Left hindlimb (tissue), 1 donor: ENCODE data around the gene PRR5L.
"Not testable (repeated sequence)": the region's sequence is repeated elsewhere in the genome, so short reads cannot be mapped to it uniquely, and the experiment has no call there.

Source experiments
- DNase-seq: peaks from one replicate; pipeline ENCODE4 v3.0.0-alpha.2; 2018

Gene PRR5L

DNA sequence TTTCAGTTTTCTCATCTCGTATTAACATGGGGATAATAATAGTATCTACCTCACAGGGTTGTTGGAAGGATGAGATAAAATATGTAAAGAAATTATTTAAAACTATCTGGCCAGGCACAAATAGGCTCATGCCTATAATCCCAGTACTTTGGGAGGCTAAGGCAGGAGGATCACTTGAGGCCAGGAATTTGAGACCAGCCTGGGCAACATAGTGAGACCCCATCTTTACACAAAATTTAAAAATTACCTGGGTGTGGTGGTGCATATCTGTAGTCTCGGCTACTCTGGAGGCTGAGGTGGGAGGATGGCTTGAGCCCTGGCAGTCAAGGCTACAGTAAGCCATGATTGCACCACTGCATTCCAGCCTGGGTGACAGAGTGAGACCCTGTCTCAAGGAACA lies 215.0 kb downstream of the PRR5L start:
- DNase-seq = not testable (repeated sequence)

DNA sequence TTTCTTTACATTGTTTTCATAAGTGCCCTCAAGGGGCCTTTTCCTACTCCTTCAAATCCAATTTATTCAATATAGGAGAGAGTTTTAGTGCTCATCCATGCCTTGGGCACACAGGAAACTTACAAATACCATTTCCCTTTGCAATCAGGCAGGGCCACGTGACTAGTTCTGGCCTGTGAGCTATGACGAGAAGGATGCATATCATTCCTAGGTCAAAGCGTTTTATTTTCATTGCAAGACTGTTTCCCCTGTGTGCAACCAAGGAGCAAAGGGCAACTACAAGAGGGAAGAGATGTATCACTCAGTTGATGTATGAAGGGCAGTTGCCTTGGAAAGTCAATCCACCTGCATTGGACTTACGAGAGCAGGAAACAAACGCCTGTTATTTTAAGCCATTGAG lies 215.9 kb downstream of the PRR5L start:
- no peak for DNase-seq

GRCh38 chr11:36513965-36514364 lies 217.9 kb downstream of the PRR5L start:
- no peak for DNase-seq
